ENCODE data around the gene EXOC6B. TPM values are rescaled to one million over a fixed set of nuclear protein-coding genes. Genes with fewer than 3 reads are reported as not detected.

Gene EXOC6B
- total RNA-seq, 3 donors from 2014 or later = 32.2 to 49.2 (median 37.0) TPM

GRCh38 chr2:72847534-72848315 lies 21.9 kb upstream of the EXOC6B start:
- H3K4me3 ChIP-seq = no peak overlapping the region
- DNase-seq (ENCODE audit: low spot score in 2 of 2) = no peak
- peaks cover 0 to 3% of the 10 kb centered on the region in 2 donors for H3K27me3 ChIP-seq
- intact Hi-C loops (cut with DNase I; ENCODE audit: low total_unique reads) = no loop called here
- H3K4me1 ChIP-seq = no peaks in the 10 kb centered on the region
- TF ChIP-seq POLR2A (IDR thresholded peaks at IDR 0.05) (no peak), POLR2AphosphoS5 (IDR thresholded peaks at IDR 0.05) (no peak), CTCF (IDR thresholded peaks at IDR 0.05) (no peak)
- H3K9me3 ChIP-seq = no peaks in the 10 kb centered on the region
- no peak overlapping the region for H3K27ac ChIP-seq
- H3K36me3 ChIP-seq = no peaks in the 10 kb centered on the region

- H3K27me3 ChIP-seq = peaks cover 0 to 5% of the 10 kb centered on the region in 2 donors
- intact Hi-C loops (cut with DNase I; ENCODE audit: low total_unique reads) = no loop called here
- no peaks in the 10 kb centered on the region for H3K9me3 ChIP-seq
- H3K36me3 ChIP-seq = no peaks in the 10 kb centered on the region
- H3K4me3 ChIP-seq = no peak overlapping the region
- no peak for DNase-seq (ENCODE audit: low spot score in 2 of 2)
- no peak for TF ChIP-seq POLR2AphosphoS5 (IDR thresholded peaks at IDR 0.05)
- no peak for TF ChIP-seq CTCF (IDR thresholded peaks at IDR 0.05)
- no peak for TF ChIP-seq POLR2A (IDR thresholded peaks at IDR 0.05)
- H3K4me1 ChIP-seq = no peaks in the 10 kb centered on the region
- no peak overlapping the region for H3K27ac ChIP-seq
These were observed 20.6 kb upstream of the EXOC6B start for GRCh38 chr2:72846171-72847095.

GRCh38 chr2:72843301-72843700 lies 17.5 kb upstream of the EXOC6B start:
- intact Hi-C loops (cut with DNase I; ENCODE audit: low total_unique reads) = no loop called here
- TF ChIP-seq CTCF (IDR thresholded peaks at IDR 0.05) = no peak
- Histone ChIP-seq H3K9me3 (no peaks in the 10 kb centered on the region), H3K27me3 (peaks cover 0 to 5% of the 10 kb centered on the region in 2 donors), H3K4me3 (no peak overlapping the region), H3K4me1 (no peaks in the 10 kb centered on the region), H3K36me3 (no peaks in the 10 kb centered on the region), H3K27ac (no peak overlapping the region)
- no peak for DNase-seq (ENCODE audit: low spot score in 2 of 2)

GRCh38 chr2:72841462-72842125 lies 15.8 kb upstream of the EXOC6B start:
- Histone ChIP-seq H3K4me3 (no peak overlapping the region), H3K4me1 (no peaks in the 10 kb centered on the region), H3K27me3 (peaks cover 0 to 5% of the 10 kb centered on the region in 2 donors), H3K9me3 (no peaks in the 10 kb centered on the region), H3K36me3 (no peaks in the 10 kb centered on the region), H3K27ac (no peak overlapping the region)
- intact Hi-C loops (cut with DNase I; ENCODE audit: low total_unique reads) = no loop called here
- DNase-seq (ENCODE audit: low spot score in 2 of 2) = no peak
- TF ChIP-seq CTCF (IDR thresholded peaks at IDR 0.05) (no peak), POLR2AphosphoS5 (IDR thresholded peaks at IDR 0.05) (no peak), POLR2A (IDR thresholded peaks at IDR 0.05) (no peak)
